Neural cell (in vitro differentiated cells): ENCODE data around the gene TAGAP. TPM values are rescaled to one million over a fixed set of nuclear protein-coding genes. Genes with fewer than 3 reads are reported as not detected.

Experiments
- H2AFZ ChIP-seq: fragments of 200-600, 300-800 bp; sonication (generic), shearing (Covaris generic); 2 replicates; pipeline ENCODE4 v1.6.0; 2014; ENCODE audit warnings: low read depth, mild to moderate bottlenecking, antibody characterized with exemption, low read length, moderate library complexity
- H3F3A ChIP-seq: fragments of 200-600 bp; shearing (Covaris generic); 2 replicates; pipeline ENCODE4 v1.6.1; 2016; ENCODE audit warnings: mild to moderate bottlenecking, moderate library complexity, mixed read lengths, antibody characterized with exemption, low read length; ENCODE audit not compliant: insufficient read depth, poor library complexity, severe bottlenecking
- H3K27ac ChIP-seq: fragments of 200-600, 300-800 bp; sonication (generic), shearing (Covaris generic); 2 replicates; pipeline ENCODE4 v1.5.1; 2014; ENCODE audit warnings: mild to moderate bottlenecking, low read length, moderate library complexity
- H3K27me3 ChIP-seq: fragments of 300-800, 200-600 bp; sonication (generic), shearing (Covaris generic); 2 replicates; pipeline ENCODE4 v1.6.0; 2014; ENCODE audit warnings: mild to moderate bottlenecking, low read depth, low read length, moderate library complexity; ENCODE audit not compliant: insufficient read depth
- H3K36me3 ChIP-seq: fragments of 300-800, 200-600 bp; sonication (generic), shearing (Covaris generic); 2 replicates; pipeline ENCODE4 v1.5.1; 2014; ENCODE audit warnings: mild to moderate bottlenecking, antibody characterized with exemption, low read length, moderate library complexity; ENCODE audit not compliant: insufficient read depth
- H3K4me2 ChIP-seq: fragments of 300-800, 200-600 bp; sonication (generic), shearing (Covaris generic); 2 replicates; pipeline ENCODE4 v1.6.0; 2014; ENCODE audit warnings: mild to moderate bottlenecking, low read length
- H3K4me3 ChIP-seq: fragments of 300-800, 200-600 bp; sonication (generic), shearing (Covaris generic); 2 replicates; pipeline ENCODE4 v1.5.1; 2014; ENCODE audit warnings: mild to moderate bottlenecking, low read length, moderate library complexity
- H3K79me2 ChIP-seq: fragments of 200-600 bp; shearing (Covaris generic); replicated peaks from 2 replicates; pipeline ENCODE4 v1.6.0; 2014; ENCODE audit warnings: mild to moderate bottlenecking, low read length, moderate library complexity; ENCODE audit not compliant: insufficient read depth
- H3K9ac ChIP-seq: fragments of 300-800, 200-600 bp; sonication (generic), shearing (Covaris generic); 2 replicates; pipeline ENCODE4 v1.6.1; 2016; ENCODE audit warnings: mild to moderate bottlenecking, low read length, mixed read lengths
- H3K9me2 ChIP-seq: fragments of 200-600 bp; shearing (Covaris generic); 2 replicates; pipeline ENCODE4 v1.6.1; 2016; ENCODE audit warnings: mild to moderate bottlenecking, low read length, mixed read lengths; ENCODE audit not compliant: insufficient read depth
- H3K9me3 ChIP-seq: fragments of 200-600, 300-800 bp; sonication (generic), shearing (Covaris generic); 2 replicates; pipeline ENCODE4 v1.6.1; 2016; ENCODE audit warnings: mild to moderate bottlenecking, mixed run types, low read length, moderate library complexity, mixed read lengths
- H4K20me1 ChIP-seq: fragments of 200-600 bp; shearing (Covaris generic); 2 replicates; pipeline ENCODE4 v1.6.1; 2016; ENCODE audit warnings: mild to moderate bottlenecking, mixed run types; ENCODE audit not compliant: insufficient read depth
- CTCF ChIP-seq: fragments of 450-650 bp; IDR thresholded peaks from 2 replicates; pipeline ENCODE4 v1.5.1; 2014; ENCODE audit warnings: antibody characterized with exemption, mild to moderate bottlenecking, moderate library complexity; ENCODE audit not compliant: poor library complexity, severe bottlenecking
- EP300 ChIP-seq: fragments of 450-650 bp; conservative IDR thresholded peaks from 2 replicates; pipeline ENCODE4 v1.6.1; 2014; ENCODE audit warnings: antibody characterized with exemption, mild to moderate bottlenecking, moderate library complexity; ENCODE audit not compliant: poor library complexity, severe bottlenecking
- EZH2 ChIP-seq: fragments of 200-600, 300-800 bp; shearing (Covaris generic), sonication (generic); IDR thresholded peaks from 2 replicates; pipeline ENCODE4 v1.6.1; 2014; ENCODE audit warnings: antibody characterized with exemption, low read length, borderline replicate concordance, mild to moderate bottlenecking; ENCODE audit not compliant: insufficient read depth, poor library complexity, severe bottlenecking
- MXI1 ChIP-seq: fragments of 450-650 bp; conservative IDR thresholded peaks from 2 replicates; pipeline ENCODE4 v1.6.1; 2014; ENCODE audit warnings: antibody characterized with exemption, mild to moderate bottlenecking; ENCODE audit not compliant: poor library complexity, severe bottlenecking
- POLR2AphosphoS5 ChIP-seq: IDR thresholded peaks from 2 replicates; pipeline ENCODE4 v1.6.1; 2012
- RAD21 ChIP-seq: fragments of 450-650 bp; conservative IDR thresholded peaks from 2 replicates; pipeline ENCODE4 v1.6.1; 2014; ENCODE audit warnings: antibody characterized with exemption, mild to moderate bottlenecking, moderate library complexity
- REST ChIP-seq: IDR thresholded peaks from 2 replicates; pipeline ENCODE4 v1.6.1; 2012; ENCODE audit warnings: borderline replicate concordance
- SMC3 ChIP-seq: fragments of 450-650 bp; conservative IDR thresholded peaks from 2 replicates; pipeline ENCODE4 v1.6.1; 2014; ENCODE audit warnings: antibody characterized with exemption, mild to moderate bottlenecking, moderate library complexity; ENCODE audit not compliant: poor library complexity
- TAF1 ChIP-seq: IDR thresholded peaks from 2 replicates; pipeline ENCODE4 v1.6.1; 2012; ENCODE audit warnings: low read depth
- polyA plus RNA-seq: library from polyadenylated mRNA; depleted of rRNA; stranded (reverse); fragments of >200 nt; gene quantifications from 2 replicates; pipeline ENCODE4 v1.2.3, GENCODE V29; 2014

Gene TAGAP
- polyA plus RNA-seq, 1 donor from 2014 or later = not detected

- no peak for TF ChIP-seq EZH2
- no peaks in the 10 kb centered on the region for H3K9me2 ChIP-seq
- H4K20me1 ChIP-seq = no peaks in the 10 kb centered on the region
- no peak overlapping the region for H2AFZ ChIP-seq
- no peak overlapping the region for H3K4me3 ChIP-seq
- H3K36me3 ChIP-seq = no peaks in the 10 kb centered on the region
- peaks cover 2% of the 10 kb centered on the region for H3K9me3 ChIP-seq
- H3K79me2 ChIP-seq = no peaks in the 10 kb centered on the region
- no peak overlapping the region for H3K27ac ChIP-seq
- H3K9ac ChIP-seq = no peak overlapping the region
- no peak overlapping the region for H3K4me2 ChIP-seq
- no peaks in the 10 kb centered on the region for H3K27me3 ChIP-seq
- no peaks in the 10 kb centered on the region for H3F3A ChIP-seq
Measured at GRCh38 chr6:159061146-159061545, 16.4 kb upstream of the TAGAP start.

GRCh38 chr6:159059885-159060506, 15.2 kb upstream of the TAGAP start:
- H3K4me3 ChIP-seq = no peak overlapping the region
- no peaks in the 10 kb centered on the region for H3K9me2 ChIP-seq
- H4K20me1 ChIP-seq = no peaks in the 10 kb centered on the region
- no peak for TF ChIP-seq EZH2
- no peak for TF ChIP-seq TAF1
- no peak for TF ChIP-seq POLR2AphosphoS5
- TF ChIP-seq SMC3 = no peak
- TF ChIP-seq EP300 = no peak
- TF ChIP-seq RAD21 = no peak
- TF ChIP-seq MXI1 = no peak
- TF ChIP-seq REST = no peak
- peaks cover 2% of the 10 kb centered on the region for H3K9me3 ChIP-seq
- H3F3A ChIP-seq = no peaks in the 10 kb centered on the region
- no peak overlapping the region for H2AFZ ChIP-seq
- H3K27me3 ChIP-seq = no peaks in the 10 kb centered on the region
- H3K36me3 ChIP-seq = no peaks in the 10 kb centered on the region
- H3K79me2 ChIP-seq = no peaks in the 10 kb centered on the region
- H3K9ac ChIP-seq = no peak overlapping the region
- no peak overlapping the region for H3K27ac ChIP-seq
- H3K4me2 ChIP-seq = no peak overlapping the region

- H3K27me3 ChIP-seq = no peaks in the 10 kb centered on the region
- H3K27ac ChIP-seq = no peak overlapping the region
- no peak overlapping the region for H2AFZ ChIP-seq
Measured at GRCh38 chr6:159059141-159059540, 14.3 kb upstream of the TAGAP start.

More at GRCh38 chr6:159059141-159059540, 14.3 kb upstream of the TAGAP start:
- TF ChIP-seq RAD21 (no peak), CTCF (no peak), EP300 (no peak), MXI1 (no peak), POLR2AphosphoS5 (no peak), SMC3 (no peak), EZH2 (no peak), REST (no peak), TAF1 (no peak)
- Histone ChIP-seq H3K9ac (no peak overlapping the region), H3K9me3 (peaks cover 2% of the 10 kb centered on the region), H3K36me3 (no peaks in the 10 kb centered on the region), H3K9me2 (no peaks in the 10 kb centered on the region), H3K4me2 (no peak overlapping the region), H3F3A (no peaks in the 10 kb centered on the region), H3K4me3 (no peak overlapping the region), H4K20me1 (no peaks in the 10 kb centered on the region), H3K79me2 (no peaks in the 10 kb centered on the region)
